ENCODE measurements around the gene SIN3A.

The SIN3A gene

GRCh38 chr15:75468913-75469598 is 17.6 kb upstream of the SIN3A start:
- no peak for TF ChIP-seq CTCF (IDR thresholded peaks at IDR 0.05; ENCODE audit: low read length, missing control alignments)
- H3K4me3 ChIP-seq (replicated peaks; ENCODE audit: low read depth, low read length) = no peak overlapping the region
- DNase-seq (ENCODE audit: low read depth) = peak; percentile 13

- no peak for DNase-seq (ENCODE audit: low read depth)
- no peak for TF ChIP-seq CTCF (IDR thresholded peaks at IDR 0.05; ENCODE audit: low read length, missing control alignments)
- no peak overlapping the region for H3K4me3 ChIP-seq (replicated peaks; ENCODE audit: low read depth, low read length)
Observed at GRCh38 chr15:75460646-75461045, 9.2 kb upstream of the SIN3A start.

GRCh38 chr15:75459581-75459980 is 8.1 kb upstream of the SIN3A start:
- no peak for TF ChIP-seq CTCF (IDR thresholded peaks at IDR 0.05; ENCODE audit: low read length, missing control alignments)
- no peak for DNase-seq (ENCODE audit: low read depth)
- H3K4me3 ChIP-seq (replicated peaks; ENCODE audit: low read depth, low read length) = no peak overlapping the region

GRCh38 chr15:75456710-75457109 is 5.2 kb upstream of the SIN3A start:
- no peak for TF ChIP-seq CTCF (IDR thresholded peaks at IDR 0.05; ENCODE audit: low read length, missing control alignments)
- peak; percentile 14 for DNase-seq (ENCODE audit: low read depth)
- no peak overlapping the region for H3K4me3 ChIP-seq (replicated peaks; ENCODE audit: low read depth, low read length)

GRCh38 chr15:75455982-75456531 is 4.6 kb upstream of the SIN3A start:
- peak overlapping the region; percentile 90 for H3K4me3 ChIP-seq (replicated peaks; ENCODE audit: low read depth, low read length)
- peak; percentile 53 for DNase-seq (ENCODE audit: low read depth)
- TF ChIP-seq CTCF (IDR thresholded peaks at IDR 0.05; ENCODE audit: low read length, missing control alignments) = no peak

GRCh38 chr15:75455424-75455981 is 4.0 kb upstream of the SIN3A start:
- TF ChIP-seq CTCF (IDR thresholded peaks at IDR 0.05; ENCODE audit: low read length, missing control alignments) = no peak

More at GRCh38 chr15:75455424-75455981, 4.0 kb upstream of the SIN3A start:
- H3K4me3 ChIP-seq (replicated peaks; ENCODE audit: low read depth, low read length) = peak overlapping the region; percentile 90
- DNase-seq (ENCODE audit: low read depth) = peak; percentile 74
